Kidney tubule cell (primary cell): Measurements from ENCODE around the gene IGLL1.
A peak's percentile ranks its signal among the peaks of the same experiment; 100 is the strongest.
"Not testable (repeated sequence)": the region's sequence is repeated elsewhere in the genome, so short reads cannot be mapped to it uniquely, and the experiment has no call there.

ENCODE experiments used
- DNase-seq: peaks from one replicate; pipeline ENCODE4 v3.0.0-alpha.2; 2018; ENCODE audit warnings: low spot score

IGLL1 gene

GRCh38 chr22:23539839-23540198 is 40.3 kb downstream of the IGLL1 start:
- DNase-seq = not testable (repeated sequence)

GRCh38 chr22:23539135-23539838 is 40.8 kb downstream of the IGLL1 start:
- peak; percentile 76 for DNase-seq

- DNase-seq = not testable (repeated sequence)
These were observed 41.4 kb downstream of the IGLL1 start for GRCh38 chr22:23538696-23539030.

- DNase-seq = not testable (repeated sequence)
These were observed 42.0 kb downstream of the IGLL1 start for GRCh38 chr22:23537830-23538695.

- DNase-seq = no peak
These were observed 42.7 kb downstream of the IGLL1 start for GRCh38 chr22:23537416-23537815.

- no peak for DNase-seq
These were observed 43.2 kb downstream of the IGLL1 start for GRCh38 chr22:23536821-23537345.

- peak; percentile 52 for DNase-seq
These were observed 44.1 kb downstream of the IGLL1 start for GRCh38 chr22:23535790-23536661.

GRCh38 chr22:23534851-23535717 is 45.0 kb downstream of the IGLL1 start:
- no peak for DNase-seq

- DNase-seq = no peak
These were observed 45.8 kb downstream of the IGLL1 start for GRCh38 chr22:23534201-23534850.

GRCh38 chr22:23533771-23534191 is 46.3 kb downstream of the IGLL1 start:
- DNase-seq = no peak

GRCh38 chr22:23533328-23533762 is 46.7 kb downstream of the IGLL1 start:
- DNase-seq = peak; percentile 13

GRCh38 chr22:23532731-23533130 is 47.4 kb downstream of the IGLL1 start:
- no peak for DNase-seq

- no peak for DNase-seq
These were observed 48.0 kb downstream of the IGLL1 start for GRCh38 chr22:23531966-23532705.

- no peak for DNase-seq
These were observed 48.7 kb downstream of the IGLL1 start for GRCh38 chr22:23531283-23531956.

GRCh38 chr22:23530766-23531282 is 49.3 kb downstream of the IGLL1 start:
- no peak for DNase-seq

GRCh38 chr22:23530106-23530505 is 50.0 kb downstream of the IGLL1 start:
- no peak for DNase-seq

- no peak for DNase-seq
These were observed 50.7 kb downstream of the IGLL1 start for GRCh38 chr22:23529166-23530103.
